HG03571 (cell line): ENCODE data around the gene SLC43A3.
A peak's percentile ranks its signal among the peaks of the same experiment; 100 is the strongest.
"Not testable (repeated sequence)": the region's sequence is repeated elsewhere in the genome, so short reads cannot be mapped to it uniquely, and the experiment has no call there.

ENCODE experiments used
- ATAC-seq: cut with Tn5 transposase; IDR thresholded peaks from one replicate; pipeline ENCODE4 v1.9.1; 2021; ENCODE audit not compliant: unreplicated experiment

Gene SLC43A3

GRCh38 chr11:57460022-57460757, 33.3 kb upstream of the SLC43A3 start, which contains the start of gene RTN4RL2:
TSS of gene RTN4RL2 (plus strand) at chr11:57460528. CDS start at chr11:57460866, 338 bp downstream.
- no peak for ATAC-seq

GRCh38 chr11:57459164-57460021, 32.5 kb upstream of the SLC43A3 start:
- ATAC-seq, result no peak

DNA sequence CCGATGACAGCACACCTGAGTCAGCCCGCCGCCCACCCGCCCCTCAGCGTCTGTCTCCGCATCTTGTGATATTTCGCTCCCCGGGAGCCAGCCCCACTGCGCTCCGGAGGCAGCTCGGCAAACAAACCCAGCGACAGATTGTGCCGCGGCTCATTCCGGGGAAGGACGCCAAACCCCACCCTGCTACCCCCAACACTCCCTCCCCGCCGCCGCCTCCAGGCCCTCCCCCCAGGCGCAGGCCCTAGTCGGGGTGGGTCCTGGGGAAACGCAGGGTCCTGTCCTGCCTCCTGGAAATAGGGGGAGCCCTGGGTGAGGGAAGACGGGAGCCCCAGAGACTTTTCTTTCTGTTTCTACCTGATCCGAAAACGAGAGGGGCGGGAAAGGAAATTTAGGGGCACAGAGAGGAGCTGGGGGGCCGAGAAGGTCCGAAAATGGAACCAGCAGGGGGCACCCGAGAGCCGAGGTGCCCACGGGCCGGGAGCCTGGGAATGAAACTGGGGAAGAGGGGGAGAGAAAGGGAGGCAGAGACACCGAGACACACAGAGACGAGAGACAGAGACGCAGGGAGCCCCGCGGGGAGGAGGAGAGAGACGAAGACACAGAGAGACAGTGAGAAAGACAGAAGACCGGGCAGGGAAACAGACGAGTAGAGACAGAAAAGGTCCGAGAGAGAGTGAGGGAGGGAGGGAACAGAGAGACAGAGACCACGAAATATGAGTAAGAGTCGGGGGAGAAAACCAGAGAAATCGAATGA, 31.7 kb upstream of the SLC43A3 start:
- ATAC-seq, result no peak

DNA sequence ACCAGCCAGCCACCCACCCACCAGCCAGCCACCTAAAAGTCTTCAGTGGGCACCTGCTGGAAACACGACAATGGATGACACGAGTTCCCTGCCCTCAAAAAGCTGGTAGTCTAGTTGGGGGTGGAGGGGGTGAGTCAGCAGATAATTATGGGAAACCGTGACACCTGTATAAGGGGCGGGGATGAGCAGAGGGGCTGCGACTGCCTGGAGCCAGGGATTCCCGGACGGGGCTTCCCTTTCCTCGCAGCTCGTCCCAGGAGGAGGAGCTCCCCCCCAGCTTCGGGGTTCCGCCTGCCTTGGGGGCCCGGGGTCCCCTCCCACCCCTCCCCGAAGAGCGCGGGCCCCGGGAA, 31.1 kb upstream of the SLC43A3 start:
- no peak for ATAC-seq

DNA sequence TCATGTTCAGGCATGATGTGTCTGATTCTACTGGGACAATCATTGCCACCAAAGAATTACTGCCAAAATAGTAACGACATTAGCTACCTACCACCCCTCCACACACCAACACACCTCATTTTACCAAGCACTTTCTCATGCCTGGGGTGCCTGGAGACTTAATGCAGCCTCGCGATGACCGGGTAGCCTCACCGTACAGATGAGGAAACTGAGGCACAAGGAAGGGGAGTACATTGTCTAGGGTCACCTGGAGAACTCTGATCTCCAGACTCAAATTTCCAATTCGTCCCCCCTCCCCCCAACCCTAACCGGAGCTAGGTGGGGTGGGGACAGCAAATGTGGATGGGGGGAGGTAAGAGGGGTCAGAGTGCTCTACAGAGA, 30.7 kb upstream of the SLC43A3 start:
- no peak for ATAC-seq

DNA sequence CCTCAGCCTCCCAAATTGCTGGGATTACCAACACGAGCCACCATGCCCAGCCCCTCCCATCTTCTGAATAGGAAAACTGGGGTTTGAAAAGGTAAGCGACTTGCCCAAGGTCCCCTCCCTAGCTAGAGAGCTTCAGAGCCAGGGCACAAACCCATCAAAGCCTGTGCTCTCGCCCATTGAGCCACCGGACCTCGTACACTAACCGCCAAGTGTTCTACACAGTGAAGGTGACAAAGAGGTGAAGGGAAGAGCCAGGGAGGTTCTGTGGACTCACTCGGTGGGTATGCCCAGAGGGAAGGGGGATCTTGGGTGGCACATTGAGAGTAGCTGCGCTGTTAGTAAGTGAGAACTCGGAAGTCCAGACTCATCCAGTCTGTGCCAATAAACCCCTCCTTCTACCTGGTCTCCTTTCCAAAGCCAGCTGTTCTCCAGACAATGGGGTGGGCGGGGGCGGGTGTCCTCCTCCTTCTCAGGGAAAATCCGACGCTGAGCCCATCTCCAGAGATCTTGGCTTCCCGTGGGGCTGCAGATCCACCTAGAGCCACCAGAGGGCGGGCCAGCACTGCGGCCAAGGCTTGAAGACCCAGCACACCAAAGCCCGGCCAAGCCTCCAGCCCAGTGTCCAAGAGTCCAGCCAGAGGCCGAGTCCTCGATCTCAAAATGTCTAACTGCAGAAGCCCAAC, 30.2 kb upstream of the SLC43A3 start:
- peak; percentile 60 for ATAC-seq

DNA sequence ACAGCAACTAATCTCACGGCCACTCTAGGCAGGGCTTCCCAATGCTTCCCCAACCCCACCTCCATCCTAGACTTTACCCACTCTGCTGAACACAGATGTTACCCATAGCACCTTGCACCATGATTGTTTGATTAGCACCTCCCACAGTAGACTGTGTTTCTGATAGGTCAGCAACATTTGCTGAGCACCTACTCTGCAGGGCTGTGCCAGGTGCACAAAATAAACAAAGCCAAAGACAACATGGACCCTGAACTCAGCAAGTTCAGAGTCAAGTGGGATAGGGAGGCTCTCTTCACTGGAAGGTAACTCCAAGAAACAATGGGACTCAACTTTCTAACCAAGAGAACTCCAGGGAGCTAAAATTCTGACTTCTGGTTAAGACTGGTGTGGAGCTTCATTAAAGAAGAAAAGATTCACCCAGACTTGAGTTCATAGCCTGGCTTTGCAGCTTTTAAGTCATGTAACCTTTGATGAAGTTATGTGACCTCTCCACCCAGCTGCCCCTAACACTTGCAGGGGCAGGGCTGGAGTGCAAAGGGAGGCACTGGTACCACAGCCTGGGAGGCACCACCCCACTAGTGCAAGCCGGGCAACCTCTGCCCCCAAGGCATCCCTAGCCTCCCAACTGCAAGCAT, 26.7 kb upstream of the SLC43A3 start:
- ATAC-seq, result no peak

DNA sequence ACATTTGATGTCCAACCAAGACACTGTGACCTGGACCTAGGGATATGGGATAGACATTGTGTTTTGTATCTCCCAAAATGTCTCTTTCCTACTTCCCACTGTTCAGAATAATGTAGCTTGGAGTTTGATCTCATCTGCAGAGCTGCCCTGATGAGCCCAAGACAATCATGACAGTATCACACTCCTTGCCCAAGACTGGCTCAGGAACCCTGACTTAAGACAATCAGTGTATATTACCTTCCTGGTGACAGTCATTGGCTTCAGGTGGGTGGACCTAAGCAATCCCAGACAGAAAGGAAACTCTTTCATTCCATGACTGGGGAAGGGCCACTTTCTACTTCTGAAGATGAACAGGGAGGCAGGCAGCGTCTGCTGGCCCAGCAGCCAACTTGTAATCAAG, 19.1 kb upstream of the SLC43A3 start:
- no peak for ATAC-seq

- ATAC-seq, result not testable (repeated sequence)
Observed at GRCh38 chr11:57445122-57445394, 18.1 kb upstream of the SLC43A3 start.

DNA sequence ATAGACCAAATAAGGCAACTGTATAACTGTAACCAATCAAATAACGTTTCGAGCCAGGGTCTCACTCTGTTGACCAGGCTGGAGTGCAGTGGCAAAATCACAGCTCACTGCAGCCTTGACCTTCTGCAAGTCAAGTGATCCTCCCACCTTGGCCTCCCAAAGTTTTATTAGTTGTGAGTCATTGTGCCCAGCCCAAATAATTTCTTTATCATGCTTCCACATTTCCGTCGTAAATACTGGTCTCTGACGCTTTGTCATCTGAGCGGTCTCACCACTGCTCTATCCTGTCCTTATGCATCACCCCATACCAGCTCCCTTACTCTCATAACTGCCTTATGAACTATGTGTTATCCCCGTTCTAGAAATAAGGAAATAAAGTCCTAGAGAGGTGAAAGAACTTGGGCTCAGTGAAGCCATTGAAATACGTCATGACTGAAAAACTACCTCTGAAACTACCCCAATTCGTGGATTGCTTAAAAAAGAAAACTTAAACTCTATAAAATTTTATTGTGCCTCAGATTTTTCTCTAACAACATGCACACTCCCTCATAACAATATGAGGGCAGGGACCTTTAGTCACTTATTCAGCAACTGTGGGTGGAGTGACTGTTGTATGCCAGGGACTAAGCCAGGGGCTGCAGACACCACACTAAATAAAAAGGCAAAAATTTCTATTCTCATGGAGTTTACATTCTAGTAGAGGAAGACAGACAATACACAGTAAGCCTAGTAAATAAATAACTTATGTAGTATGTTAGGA, 17.6 kb upstream of the SLC43A3 start:
- no peak for ATAC-seq

DNA sequence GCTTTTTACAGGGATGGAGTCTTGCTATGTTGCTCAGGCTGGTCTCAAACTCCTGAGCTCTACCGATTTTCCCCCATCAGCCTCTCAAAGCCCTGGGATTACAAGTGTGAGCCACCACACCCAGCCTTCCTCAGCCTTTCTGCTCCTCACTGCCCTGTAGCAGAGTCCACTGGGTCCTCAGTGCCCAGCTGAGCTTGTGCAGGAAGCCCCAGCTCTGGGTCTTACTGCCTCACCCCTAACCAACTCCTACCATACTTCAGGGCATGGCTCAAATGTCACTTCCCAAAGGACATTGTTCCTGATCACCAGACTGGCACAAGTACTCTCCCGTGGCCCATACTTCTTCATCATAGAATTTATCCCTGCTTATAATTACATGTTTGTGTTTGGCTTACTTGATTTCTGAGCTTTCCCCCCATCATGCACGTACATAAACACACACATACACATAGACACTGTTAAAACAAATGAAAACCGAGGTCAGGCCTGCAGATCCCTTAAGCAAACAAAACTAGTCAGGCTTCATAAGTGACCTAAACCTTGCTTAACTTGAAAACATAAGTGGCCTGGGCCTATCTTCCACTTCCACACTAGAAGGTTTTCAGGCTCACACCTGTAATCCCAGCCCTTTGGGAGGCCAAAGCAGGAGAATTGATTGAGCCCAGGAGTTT, 14.0 kb upstream of the SLC43A3 start:
- ATAC-seq, result no peak

- no peak for ATAC-seq
Observed at GRCh38 chr11:57439786-57440185, 12.9 kb upstream of the SLC43A3 start.

DNA sequence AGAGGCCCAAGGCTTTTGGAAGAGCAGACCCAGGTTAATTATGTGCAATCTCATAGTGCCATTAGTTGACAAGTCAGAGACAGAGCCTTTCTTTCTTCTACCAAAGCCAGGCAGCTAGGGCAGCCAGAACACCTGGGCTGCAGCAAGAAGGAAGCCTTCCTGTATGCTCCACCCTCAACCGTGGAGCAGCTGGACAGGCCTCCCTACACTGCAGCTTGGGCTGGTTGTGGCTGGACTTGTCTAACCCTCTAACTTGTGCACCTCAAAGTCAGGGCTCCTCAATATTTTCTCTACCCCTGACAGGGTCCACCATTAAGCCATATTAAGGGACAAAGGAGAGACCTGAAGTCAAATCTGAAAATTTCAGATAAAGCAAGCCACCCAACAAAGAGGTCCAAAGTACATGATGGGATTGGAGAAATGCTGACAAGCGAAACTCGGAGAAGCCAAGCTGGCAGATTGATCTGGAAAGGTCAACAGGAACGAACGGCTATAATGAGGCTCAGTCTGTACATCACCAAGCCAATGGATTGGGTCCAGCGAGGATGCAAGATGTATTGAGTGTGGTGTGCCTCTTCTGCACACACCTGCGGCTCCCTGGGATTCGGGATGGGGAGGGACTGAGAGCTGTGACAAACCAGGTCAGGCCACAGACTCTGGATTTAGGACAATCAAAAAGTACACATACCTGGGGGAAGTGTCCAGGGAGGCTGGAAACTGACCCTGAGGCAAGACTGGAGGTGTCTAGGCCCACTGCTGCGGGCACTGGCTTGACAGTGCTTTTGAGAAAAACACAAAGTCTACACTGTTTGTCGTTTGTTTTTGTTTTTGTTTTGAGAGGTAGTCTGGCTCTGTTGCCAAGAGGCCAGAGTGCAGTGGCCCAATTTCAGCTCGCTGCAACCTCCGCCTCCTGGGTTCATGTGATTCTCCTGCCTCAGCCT, 11.7 kb upstream of the SLC43A3 start:
- ATAC-seq, result no peak

DNA sequence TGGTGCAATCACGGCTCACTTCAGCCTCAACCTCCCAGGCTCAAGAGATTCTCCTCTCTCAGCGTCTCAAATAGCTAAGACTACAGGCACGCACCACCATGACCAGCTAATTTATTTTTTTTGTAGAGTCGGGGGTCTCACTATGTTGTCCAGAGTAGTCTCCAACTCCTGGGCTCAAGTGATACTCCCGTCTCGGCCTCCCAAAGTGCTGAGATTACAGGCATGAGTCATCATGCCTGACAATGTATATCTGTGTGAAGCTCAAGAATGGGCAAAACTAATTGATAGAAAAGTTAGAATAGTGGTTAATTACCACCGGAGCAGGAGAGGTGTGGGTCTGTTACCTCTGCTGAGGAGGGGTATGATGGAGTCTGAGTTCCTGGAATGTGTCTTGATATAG, 9.1 kb upstream of the SLC43A3 start:
- ATAC-seq, result no peak

- ATAC-seq, result no peak
Observed at GRCh38 chr11:57434640-57435546, 8.0 kb upstream of the SLC43A3 start.

DNA sequence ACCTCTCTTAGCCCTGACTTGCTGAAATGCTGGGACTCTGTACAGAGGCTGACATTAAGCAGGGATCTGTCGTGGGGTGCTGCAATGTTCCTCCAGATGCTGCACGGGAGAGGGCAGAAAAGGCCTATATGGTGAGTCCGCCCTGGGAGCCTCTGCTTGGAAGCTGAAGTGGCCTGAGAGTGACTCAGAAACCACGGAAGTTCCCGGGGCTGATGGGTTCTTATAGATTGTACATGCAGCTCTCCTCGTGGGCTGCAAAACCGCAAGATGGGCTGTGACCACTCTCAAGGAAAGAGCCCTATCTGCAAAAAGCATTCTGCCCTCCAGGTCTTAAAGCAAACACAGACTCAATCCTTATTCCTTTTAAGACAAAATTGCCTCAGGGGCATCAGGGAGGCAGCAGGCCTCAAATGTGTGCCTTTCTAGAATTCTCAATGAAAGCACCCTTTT, 5.8 kb upstream of the SLC43A3 start:
- ATAC-seq, result no peak

DNA sequence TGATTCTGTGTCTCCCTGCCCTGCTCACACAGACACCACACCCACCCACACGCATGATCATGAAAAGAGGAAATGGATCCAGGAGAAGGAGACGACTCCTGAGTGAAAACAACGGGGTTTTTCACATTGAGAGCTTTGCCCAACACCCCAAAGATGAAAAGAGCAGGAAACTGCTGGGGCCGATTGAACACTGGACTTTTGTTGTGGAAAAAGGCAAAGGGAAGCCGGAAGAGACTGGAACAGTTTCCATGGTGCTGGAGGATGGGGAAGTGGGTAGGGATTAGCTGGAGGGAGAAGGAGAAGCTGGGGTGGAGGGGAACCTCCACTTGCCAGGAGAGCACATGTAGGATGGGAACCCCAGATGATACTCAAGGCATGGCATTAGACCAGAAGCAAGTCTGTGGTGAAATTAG, 5.2 kb upstream of the SLC43A3 start:
- ATAC-seq, result no peak
